ACC112 (cell line): ENCODE results near the gene MYOC.
"Not testable (repeated sequence)": the region's sequence is repeated elsewhere in the genome, so short reads cannot be mapped to it uniquely, and the experiment has no call there.

Source experiments
- H2AFZ ChIP-seq: fragments of 200-600 bp; sonication (generic); one replicate; pipeline ENCODE4 v1.6.0; 2017; ENCODE audit warnings: antibody characterized with exemption, low read length; ENCODE audit not compliant: unreplicated experiment
- H3K27ac ChIP-seq: fragments of 200-600 bp; sonication (generic); 2 replicates; pipeline ENCODE4 v1.5.1; 2014; ENCODE audit warnings: low read depth, mild to moderate bottlenecking, antibody characterized with exemption, low read length, moderate library complexity
- H3K27me3 ChIP-seq: fragments of 200-600 bp; sonication (generic); 2 replicates; pipeline ENCODE4 v1.6.1; 2014; ENCODE audit warnings: mild to moderate bottlenecking, antibody characterized with exemption, low read length, moderate library complexity, mixed read lengths; ENCODE audit not compliant: insufficient read depth
- H3K36me3 ChIP-seq: fragments of 200-600 bp; sonication (generic); 2 replicates; pipeline ENCODE4 v1.6.1; 2016; ENCODE audit warnings: mild to moderate bottlenecking, antibody characterized with exemption, low read length, moderate library complexity, mixed read lengths; ENCODE audit not compliant: insufficient read depth
- H3K4me1 ChIP-seq: fragments of 200-600 bp; sonication (generic); one replicate; pipeline ENCODE4 v1.6.1; 2016; ENCODE audit warnings: low read length, mixed read lengths; ENCODE audit not compliant: insufficient read depth, unreplicated experiment, control insufficient read depth
- H3K4me3 ChIP-seq: fragments of 200-600 bp; sonication (generic); 2 replicates; pipeline ENCODE4 v1.5.1; 2014; ENCODE audit warnings: mild to moderate bottlenecking, low read depth, low read length
- H3K79me2 ChIP-seq: fragments of 200-600 bp; sonication (generic); one replicate; pipeline ENCODE4 v1.6.0; 2016; ENCODE audit warnings: low read length; ENCODE audit not compliant: control insufficient read depth, unreplicated experiment, insufficient read depth

Gene MYOC

DNA sequence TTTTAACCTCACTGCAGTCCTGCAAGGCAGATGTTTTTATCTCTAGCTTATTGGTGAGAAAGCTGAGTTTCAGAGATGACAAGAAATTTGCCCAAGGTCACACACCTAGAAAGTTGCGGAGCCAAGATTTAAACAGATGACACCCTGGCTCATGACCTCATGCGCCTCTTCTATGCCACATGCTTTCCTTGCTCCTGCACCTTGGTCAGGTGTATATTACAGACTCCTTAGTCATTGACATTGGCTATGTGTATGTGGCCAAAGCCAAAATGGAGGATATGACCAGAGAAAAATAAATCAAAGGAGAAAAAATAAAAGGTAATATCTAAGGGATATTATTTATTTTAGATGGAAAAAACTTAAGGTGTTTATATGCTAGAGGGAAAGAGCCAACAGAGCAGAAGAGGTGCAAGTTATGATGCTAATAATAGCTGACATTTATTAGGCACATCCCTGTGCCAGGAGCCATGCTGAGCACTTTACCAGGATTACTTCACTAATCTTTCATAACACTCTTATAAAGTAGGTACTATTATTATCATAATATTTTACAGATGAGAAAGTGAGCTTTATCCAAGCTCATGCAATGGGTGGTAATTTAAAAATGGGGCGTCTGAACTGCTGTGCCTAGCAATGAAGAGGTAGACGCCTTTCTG is 13.8 kb upstream of the MYOC start:
- H2AFZ ChIP-seq, result no peak overlapping the region
- no peaks in the 10 kb centered on the region for H3K4me1 ChIP-seq
- H3K36me3 ChIP-seq, result no peaks in the 10 kb centered on the region
- no peaks in the 10 kb centered on the region for H3K79me2 ChIP-seq
- no peak overlapping the region for H3K4me3 ChIP-seq
- peaks cover 9% of the 10 kb centered on the region for H3K27me3 ChIP-seq
- no peak overlapping the region for H3K27ac ChIP-seq

DNA sequence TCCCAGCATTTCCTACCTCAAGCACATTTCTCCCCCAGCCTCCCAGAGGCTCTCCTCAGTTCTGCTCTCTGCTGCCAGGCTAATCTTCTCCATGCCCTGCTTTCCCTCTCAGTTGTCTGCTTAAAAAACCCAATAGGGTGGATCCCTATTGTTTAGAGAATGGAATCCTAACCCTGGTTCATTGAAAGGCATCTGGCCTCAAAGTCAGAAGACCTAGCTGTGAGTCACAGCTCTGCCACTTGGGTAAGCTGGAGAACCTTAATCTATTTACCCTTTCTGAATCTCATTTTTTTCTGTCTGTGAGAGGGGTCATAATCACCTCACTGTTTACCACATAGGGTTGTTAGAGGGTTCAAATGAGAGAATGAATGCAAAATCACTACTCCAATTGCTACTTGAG is 12.5 kb upstream of the MYOC start:
- Histone ChIP-seq H3K4me3 (no peak overlapping the region), H3K27ac (no peak overlapping the region), H3K36me3 (no peaks in the 10 kb centered on the region), H3K79me2 (no peaks in the 10 kb centered on the region), H3K4me1 (no peaks in the 10 kb centered on the region), H3K27me3 (peaks cover 9% of the 10 kb centered on the region), H2AFZ (no peak overlapping the region)

DNA sequence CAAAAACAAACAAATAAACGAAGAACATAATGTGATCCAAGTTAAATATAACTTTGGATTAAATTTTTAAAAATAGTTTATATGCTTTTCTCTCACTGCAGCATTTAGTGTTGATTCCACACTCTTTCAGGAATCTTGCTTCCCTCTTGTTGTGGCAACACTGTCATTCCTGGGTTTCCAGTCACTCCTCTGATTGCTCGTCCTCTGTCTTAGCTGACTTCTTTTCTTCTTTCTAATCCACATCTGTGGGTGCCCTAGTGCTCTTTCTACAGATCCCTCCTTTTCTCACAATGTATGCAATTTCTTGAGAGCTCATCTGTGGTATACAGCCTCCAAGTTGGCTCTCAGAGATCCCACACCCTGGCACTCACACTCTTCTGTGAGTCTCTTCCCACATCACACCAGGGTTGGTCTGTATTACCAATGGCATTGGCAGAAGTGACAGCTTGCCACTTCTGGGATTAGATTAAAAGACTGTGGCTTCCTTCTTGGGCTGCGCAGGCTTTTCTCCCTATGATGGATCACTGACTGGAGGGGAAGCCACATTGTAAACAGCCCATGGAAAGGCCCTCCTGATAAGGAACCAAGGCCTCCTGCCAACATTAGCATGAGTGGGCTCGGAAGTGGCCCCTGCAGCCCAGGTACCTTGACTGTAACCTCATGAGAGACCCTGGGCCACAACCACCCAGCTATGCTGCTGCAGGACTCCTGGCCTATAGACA is 11.5 kb upstream of the MYOC start:
- H3K4me3 ChIP-seq, result no peak overlapping the region
- no peak overlapping the region for H3K27ac ChIP-seq
- peaks cover 9% of the 10 kb centered on the region for H3K27me3 ChIP-seq
- H3K4me1 ChIP-seq, result no peaks in the 10 kb centered on the region
- no peaks in the 10 kb centered on the region for H3K79me2 ChIP-seq
- no peak overlapping the region for H2AFZ ChIP-seq
- no peaks in the 10 kb centered on the region for H3K36me3 ChIP-seq

DNA sequence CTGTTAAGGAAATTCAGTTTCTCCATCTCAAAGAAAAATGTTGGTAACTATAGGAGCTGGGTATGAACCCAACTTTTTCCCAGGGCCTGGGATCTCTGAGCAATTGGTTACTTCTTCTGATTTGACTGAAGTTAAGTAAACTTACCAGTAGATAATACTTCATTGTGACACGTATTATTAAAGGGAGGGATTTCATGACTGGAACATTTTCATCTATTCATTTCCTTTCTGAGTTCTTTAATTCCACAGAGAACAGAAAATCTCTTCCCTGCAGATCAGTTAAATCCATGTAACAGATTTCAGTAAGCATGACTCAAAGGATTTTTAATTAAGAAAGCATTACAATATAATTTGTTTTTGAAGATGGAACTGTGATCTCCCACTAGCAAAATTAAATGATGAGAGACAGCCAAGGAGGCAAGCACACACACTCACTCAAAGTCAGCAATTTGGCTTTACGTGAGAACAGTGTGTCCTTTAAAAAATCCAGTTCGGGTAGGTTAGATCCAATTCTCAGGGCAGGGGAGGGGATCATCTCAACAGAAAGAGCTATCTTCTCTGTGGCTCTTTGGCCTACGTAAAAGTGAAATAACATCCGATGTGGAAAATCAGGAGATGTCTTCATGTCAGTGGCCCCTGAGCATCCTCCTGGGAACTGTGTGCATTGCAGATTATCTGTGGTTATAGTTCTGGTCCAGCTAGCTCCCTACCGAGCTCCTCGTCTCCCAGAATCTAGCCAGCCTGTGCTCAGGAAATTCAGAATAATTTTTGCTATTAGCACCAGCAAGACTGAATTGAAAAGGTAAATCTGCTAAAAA is 10.8 kb upstream of the MYOC start:
- no peaks in the 10 kb centered on the region for H3K79me2 ChIP-seq
- no peak overlapping the region for H3K4me3 ChIP-seq
- no peak overlapping the region for H2AFZ ChIP-seq
- no peaks in the 10 kb centered on the region for H3K36me3 ChIP-seq
- no peak overlapping the region for H3K27ac ChIP-seq
- no peaks in the 10 kb centered on the region for H3K4me1 ChIP-seq
- H3K27me3 ChIP-seq, result peaks cover 9% of the 10 kb centered on the region

DNA sequence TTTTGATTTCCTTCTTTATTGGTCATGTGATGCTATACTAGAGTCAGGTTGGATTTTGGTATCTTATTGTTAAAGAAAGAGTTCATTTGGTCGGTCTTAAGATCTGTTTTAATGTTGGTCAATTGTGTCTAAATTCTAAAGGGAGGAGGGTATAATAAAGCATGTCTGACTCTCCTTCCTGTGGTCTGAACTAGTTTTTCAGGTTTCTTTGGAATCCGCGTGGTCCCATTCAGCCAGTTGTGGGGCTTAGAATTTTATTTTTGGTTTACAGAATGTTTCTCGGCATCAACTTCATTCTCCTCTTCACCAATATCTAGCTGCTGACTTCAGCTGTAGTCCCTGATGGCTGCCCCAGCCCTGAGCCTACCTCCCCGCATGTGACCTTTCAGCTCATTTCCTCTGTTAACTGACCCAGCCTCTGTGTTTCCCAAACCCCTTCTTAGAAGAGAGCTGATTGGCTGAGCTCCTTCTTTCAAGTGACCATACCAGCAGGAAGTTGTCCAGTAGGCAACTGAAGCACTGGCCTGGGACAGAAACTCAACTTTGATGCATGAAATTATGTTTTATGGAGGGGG is 8.7 kb upstream of the MYOC start:
- no peaks in the 10 kb centered on the region for H3K4me1 ChIP-seq
- H3K27me3 ChIP-seq, result peaks cover 3% of the 10 kb centered on the region; the same call in 1 of the 2 replicates
- H3K36me3 ChIP-seq, result no peaks in the 10 kb centered on the region
- no peak overlapping the region for H2AFZ ChIP-seq
- H3K27ac ChIP-seq, result no peak overlapping the region
- no peaks in the 10 kb centered on the region for H3K79me2 ChIP-seq
- H3K4me3 ChIP-seq, result no peak overlapping the region

DNA sequence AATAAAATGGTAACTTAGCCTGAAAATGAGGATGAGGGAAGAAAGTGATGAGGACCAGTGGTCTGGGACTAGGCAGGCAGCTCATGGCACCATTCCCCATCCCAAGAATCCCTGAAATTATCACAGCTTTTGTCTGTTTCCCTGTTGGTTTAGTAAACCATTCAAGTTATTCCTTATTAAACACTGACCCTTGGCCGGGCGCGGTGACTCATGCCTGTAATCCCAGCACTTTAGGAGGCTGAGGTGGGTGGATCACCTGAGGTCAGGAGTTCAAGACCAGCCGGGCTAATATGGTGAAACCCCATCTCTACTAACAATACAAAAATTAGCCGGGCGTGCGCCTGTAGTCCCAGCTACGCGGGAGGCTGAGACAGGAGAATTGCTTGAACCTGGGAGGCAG is 3.7 kb upstream of the MYOC start:
- not testable (repeated sequence) for H3K36me3 ChIP-seq, H2AFZ ChIP-seq, H3K79me2 ChIP-seq, H3K27me3 ChIP-seq, H3K27ac ChIP-seq, H3K4me3 ChIP-seq
- H3K4me1 ChIP-seq, result peaks cover 15% of the 10 kb centered on the region

DNA sequence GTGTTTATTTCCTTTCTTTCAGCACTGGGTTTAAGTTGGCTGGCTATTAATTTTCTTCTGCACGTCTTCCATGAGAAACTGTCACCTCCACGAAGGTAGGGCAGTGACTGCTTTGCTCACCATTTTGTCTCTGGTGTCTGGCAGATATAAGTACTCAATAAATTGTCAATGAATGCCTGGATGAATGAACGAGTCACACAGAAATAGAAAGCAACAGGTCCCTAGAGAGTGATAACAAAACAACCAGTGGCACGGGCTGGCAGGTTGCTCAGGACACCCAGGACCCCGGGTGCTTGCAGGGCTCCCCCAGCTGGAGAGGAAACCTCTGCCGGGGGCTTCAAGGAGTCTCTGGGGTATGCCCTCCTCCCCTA is 3.2 kb upstream of the MYOC start:
- peaks cover 15% of the 10 kb centered on the region for H3K4me1 ChIP-seq
- no peaks in the 10 kb centered on the region for H3K36me3 ChIP-seq
- no peak overlapping the region for H3K27ac ChIP-seq
- peak overlapping the region; percentile 56; the same call in 1 of the 2 replicates for H3K4me3 ChIP-seq
- no peak overlapping the region for H2AFZ ChIP-seq
- no peaks in the 10 kb centered on the region for H3K27me3 ChIP-seq
- H3K79me2 ChIP-seq, result no peaks in the 10 kb centered on the region

DNA sequence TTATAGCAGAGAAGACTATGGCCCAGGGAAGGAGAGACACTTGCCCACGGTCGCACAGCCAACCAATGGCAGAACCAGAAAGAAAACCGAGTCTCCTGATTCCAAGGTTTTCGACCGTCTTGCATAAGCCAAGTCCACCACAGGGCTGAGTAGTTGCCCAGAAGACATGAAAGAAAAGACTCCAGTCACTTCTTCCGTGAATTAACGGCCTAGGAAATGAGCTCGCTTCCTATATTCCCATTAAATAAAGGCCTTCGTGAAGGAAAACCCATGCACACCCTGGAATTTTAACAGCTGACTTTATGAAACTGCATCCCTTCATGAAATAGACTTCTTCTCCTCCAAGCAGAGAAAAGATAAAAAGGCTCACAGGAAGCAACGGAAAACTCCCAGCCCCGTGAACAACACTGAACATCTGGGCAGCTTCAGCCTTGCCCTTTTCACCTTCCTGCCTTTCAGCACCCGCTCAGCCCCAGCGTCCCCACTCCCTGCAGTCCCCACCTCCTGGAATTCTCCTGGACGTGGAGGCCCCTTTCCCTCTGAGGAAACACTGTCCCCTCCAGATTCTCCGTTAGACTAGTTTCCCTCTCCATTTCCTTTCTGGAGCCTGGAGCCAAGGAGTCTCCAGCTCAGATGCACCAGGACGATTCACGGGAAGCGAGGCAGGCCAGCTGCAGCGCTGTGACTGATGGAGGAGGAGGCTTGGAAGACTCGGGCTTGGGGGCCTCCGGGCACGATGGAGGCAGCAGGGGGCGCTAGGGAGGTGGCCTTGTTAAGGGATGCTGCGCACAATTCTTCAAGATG is 2.7 kb upstream of the MYOC start:
- Histone ChIP-seq H3K4me3 (peak overlapping the region; percentile 56; the same call in 1 of the 2 replicates), H3K79me2 (no peaks in the 10 kb centered on the region)

DNA sequence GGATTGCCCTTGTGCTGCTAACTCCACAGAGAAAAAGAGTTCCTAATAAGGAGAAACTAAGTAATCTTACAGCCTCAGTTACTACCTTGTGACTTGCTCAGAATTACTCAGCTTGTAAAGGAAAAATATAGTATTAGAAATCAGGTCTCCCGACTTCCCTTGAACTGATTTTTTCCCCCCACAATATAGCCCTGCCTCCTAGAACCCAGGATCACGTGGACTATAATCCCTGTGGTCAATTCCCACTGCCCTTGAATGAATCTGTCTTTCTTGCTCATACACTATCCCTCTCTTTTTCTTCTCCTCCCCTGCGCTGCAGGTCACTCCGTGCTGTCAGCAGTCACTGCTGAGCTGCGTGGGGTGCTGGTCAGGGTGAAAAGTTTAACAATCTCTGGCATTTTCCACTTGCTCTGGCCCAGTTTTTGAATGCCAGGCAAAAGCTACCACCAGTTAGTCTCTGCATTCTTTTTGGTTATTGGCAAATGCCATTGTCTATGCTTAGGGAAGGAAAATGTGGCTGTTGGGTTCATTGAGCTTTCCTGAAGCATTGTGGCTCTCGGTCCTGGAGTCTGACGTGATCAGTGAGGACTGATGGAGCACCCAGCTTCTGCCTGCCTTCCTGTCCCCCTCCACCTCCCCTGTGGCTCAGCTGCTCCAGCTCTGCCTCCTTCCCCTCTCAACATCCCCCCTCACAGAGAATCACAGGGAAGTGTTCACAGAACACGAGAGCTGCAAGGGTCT is 1.9 kb upstream of the MYOC start:
- no peaks in the 10 kb centered on the region for H3K27me3 ChIP-seq
- H3K36me3 ChIP-seq, result no peaks in the 10 kb centered on the region
- no peak overlapping the region for H3K4me3 ChIP-seq
- H3K79me2 ChIP-seq, result no peaks in the 10 kb centered on the region
- peak overlapping the region; percentile 41 for H2AFZ ChIP-seq
- H3K27ac ChIP-seq, result no peak overlapping the region
- peaks cover 15% of the 10 kb centered on the region for H3K4me1 ChIP-seq

More for the DNA sequence above, 2.7 kb upstream of the MYOC start:
- peaks cover 15% of the 10 kb centered on the region for H3K4me1 ChIP-seq
- H3K27ac ChIP-seq, result no peak overlapping the region
- no peaks in the 10 kb centered on the region for H3K36me3 ChIP-seq
- peak overlapping the region; percentile 14 for H2AFZ ChIP-seq
- H3K27me3 ChIP-seq, result no peaks in the 10 kb centered on the region
